Spleen (tissue), 11 donors: ENCODE results near the gene MICAL2. TPM values are rescaled to one million over a fixed set of nuclear protein-coding genes. Genes with fewer than 3 reads are reported as not detected.

ENCODE experiments used
- DNase-seq: peaks from one replicate; pipeline ENCODE4 v3.0.0-alpha.2; 2020
- H3K27ac ChIP-seq, 8 donors: fragments of 200-600 bp; sonication (generic) in 7 of 8; 1 replicate in 4 of 8; 2 replicates in 4 of 8; pipeline versions ENCODE4 v1.5.0 to v1.8.0; 2016 to 2021; ENCODE audit warnings: inconsistent platforms in 4 of 8, mild to moderate bottlenecking in 4 of 8, moderate library complexity in 1 of 8
- H3K27me3 ChIP-seq, 7 donors: fragments of 200-600 bp; sonication (generic) in 6 of 7; replicated peaks in 1 of 7; 1 replicate in 4 of 7; 2 replicates in 3 of 7; pipeline versions ENCODE4 v1.5.0 to v1.8.0; 2016 to 2021; ENCODE audit warnings: inconsistent platforms in 3 of 7, mild to moderate bottlenecking in 1 of 7
- H3K36me3 ChIP-seq, 6 donors: fragments of 200-600 bp; sonication (generic) in 5 of 6; 1 replicate in 4 of 6; 2 replicates in 2 of 6; pipeline versions ENCODE4 v1.5.0 to v1.8.0; 2016 to 2021; ENCODE audit warnings: inconsistent platforms in 2 of 6
- H3K4me1 ChIP-seq, 6 donors: fragments of 200-600 bp; sonication (generic) in 5 of 6; 1 replicate in 3 of 6; 2 replicates in 3 of 6; pipeline versions ENCODE4 v1.5.0 to v1.8.0; 2016 to 2021; ENCODE audit warnings: inconsistent platforms in 3 of 6
- H3K4me3 ChIP-seq, 8 donors: fragments of 200-600 bp; sonication (generic) in 7 of 8; 1 replicate in 4 of 8; 2 replicates in 4 of 8; pipeline versions ENCODE4 v1.5.0 to v1.8.0; 2016 to 2021; ENCODE audit warnings: inconsistent platforms in 4 of 8, mild to moderate bottlenecking in 4 of 8, moderate library complexity in 2 of 8
- H3K9me3 ChIP-seq, 8 donors: fragments of 200-600 bp; sonication (generic) in 7 of 8; 1 replicate in 4 of 8; 2 replicates in 4 of 8; pipeline versions ENCODE4 v1.5.0 to v1.8.0; 2016 to 2021; ENCODE audit warnings: inconsistent platforms in 4 of 8
- POLR2A ChIP-seq, 3 donors: fragments of 450-650 bp; IDR thresholded peaks; one replicate each; pipeline ENCODE4 v1.5.1; 2017; ENCODE audit warnings: antibody characterized with exemption in 3 of 3, mild to moderate bottlenecking in 1 of 3
- POLR2AphosphoS5 ChIP-seq, 3 donors: sonication (generic); formaldehyde crosslinking; IDR thresholded peaks; one replicate each; pipeline ENCODE4 v1.5.1; 2017; ENCODE audit warnings: antibody characterized with exemption in 3 of 3
- WGBS, 5 donors: extraction: QIAGEN DNeasy Blood & Tissue Kit in 3 of 5; methylation state at CpG; one replicate each; pipeline versions ENCODE4 v1.1.5 to v1.1.7; 2013 to 2018; 5-methylcytosine and 5-hydroxymethylcytosine counted together
- intact Hi-C: fragments of 100-400 bp; cut with DNase I; formaldehyde crosslinking; loops from one replicate; pipeline ENCODE4 v1.15.0; 2023; ENCODE audit warnings: low total_unique reads
- polyA plus RNA-seq, 3 donors: library from polyadenylated mRNA; stranded (reverse); fragments of 200-250 nt; gene quantifications; one replicate each; pipeline ENCODE4 v1.2.1, GENCODE V29; 2013
- total RNA-seq, 7 donors: library from RNA; depleted of rRNA in 3 of 7; stranded (reverse); fragments of >200 nt in 3 of 7; fragmentation: NEBNext Ultra II Directional in 4 of 7; extraction: Animal tissue kit (Norgen Biotek cat#: 25700) in 4 of 7; gene quantifications; one replicate each; pipeline versions ENCODE4 v1.1.0 to v1.2.1, GENCODE V29; 2016 to 2021
- TF ChIP-seq, protein P1 (sequence below), 11 experiments: fragments of 200-600 bp in 7 of 11; fragments of 450-650 bp in 4 of 11; sonication (generic) in 4 of 11; IDR thresholded peaks in 8 of 11; conservative IDR thresholded peaks in 3 of 11; 1 replicate in 7 of 11; 2 replicates in 4 of 11; pipeline versions ENCODE4 v1.4.0 to v1.8.0; 2016 to 2021; ENCODE audit warnings: antibody characterized with exemption in 11 of 11, inconsistent platforms in 4 of 11, mild to moderate bottlenecking in 1 of 11
- donor health status: healthy with polysubstance abuse.
- donor health status: DM: no; HTN: no; CAD: no; lungs with moderate emphysema.
- donor health status: DM: no; HTN: no; CAD: no.
- donor health status: Bipolar disorder and iron deficiency.
- donor health status: healthy.
- donor health status: DM: no; HTN: no; CAD: no.
- donor health status: DM: yes; HTN: yes; CAD: no.

MICAL2 gene
- total and polyA plus RNA-seq, 10 donors, result 1.9 to 50.8 (median 32.3) TPM

DNA sequence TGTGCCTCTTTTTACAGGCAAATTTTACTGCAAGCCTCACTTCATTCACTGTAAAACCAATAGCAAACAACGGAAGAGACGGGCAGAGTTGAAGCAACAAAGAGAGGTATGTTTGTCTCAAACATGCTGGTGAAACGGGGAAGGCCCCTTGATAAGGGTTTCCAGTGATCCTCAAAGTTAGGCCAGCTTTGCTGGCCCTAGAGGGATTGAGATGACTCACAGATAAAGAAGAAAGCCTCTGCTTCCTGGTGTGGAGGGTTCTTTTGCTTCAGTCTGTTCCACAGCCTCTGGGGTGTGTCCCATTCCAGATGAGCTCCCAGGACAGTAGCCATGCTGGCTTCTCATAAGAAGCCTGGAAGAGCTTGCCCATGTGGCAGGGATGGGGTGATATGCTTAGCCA, 148.1 kb downstream of the MICAL2 start:
- 88 to 95% (median 93%) methylated on average over 3 of the region's 3 CpGs for WGBS, 5 donors
- H3K27ac ChIP-seq, result no peak overlapping the region
- peaks cover 0 to 74% (median 4%) of the 10 kb centered on the region in 6 donors for H3K36me3 ChIP-seq

DNA sequence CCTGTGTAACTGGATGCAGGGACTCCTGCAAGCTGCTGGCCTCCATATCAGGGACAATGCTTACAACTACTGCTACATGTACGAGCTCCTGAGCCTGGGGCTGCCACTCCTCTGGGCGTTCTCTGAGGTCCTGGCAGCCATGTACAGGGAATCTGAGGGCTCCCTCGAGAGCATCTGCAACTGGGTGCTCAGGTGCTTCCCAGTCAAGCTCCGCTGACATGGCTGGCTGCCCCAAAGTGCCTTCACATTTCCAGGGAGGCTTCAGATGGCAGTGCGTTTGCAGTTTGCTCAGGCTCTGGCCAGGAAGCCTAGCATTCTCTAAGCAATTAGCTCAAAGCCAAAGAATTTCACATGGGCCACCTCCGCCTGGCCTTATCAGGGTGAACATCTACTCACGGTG, 149.6 kb downstream of the MICAL2 start:
- Histone ChIP-seq H3K9me3 (no peaks in the 10 kb centered on the region), H3K27ac (no peak overlapping the region), H3K36me3 (peaks cover 0 to 74% (median 4%) of the 10 kb centered on the region in 6 donors), H3K4me1 (no peaks in the 10 kb centered on the region), H3K27me3 (no peaks in the 10 kb centered on the region), H3K4me3 (no peak overlapping the region)
- WGBS, 5 donors, result 82 to 97% (median 93%) methylated on average over 6 to 7 of the region's 7 CpGs
- intact Hi-C loops, result no loop called here
- no peak for TF ChIP-seq POLR2AphosphoS5 (IDR thresholded peaks at IDR 0.05)
- TF ChIP-seq, protein P1, sequence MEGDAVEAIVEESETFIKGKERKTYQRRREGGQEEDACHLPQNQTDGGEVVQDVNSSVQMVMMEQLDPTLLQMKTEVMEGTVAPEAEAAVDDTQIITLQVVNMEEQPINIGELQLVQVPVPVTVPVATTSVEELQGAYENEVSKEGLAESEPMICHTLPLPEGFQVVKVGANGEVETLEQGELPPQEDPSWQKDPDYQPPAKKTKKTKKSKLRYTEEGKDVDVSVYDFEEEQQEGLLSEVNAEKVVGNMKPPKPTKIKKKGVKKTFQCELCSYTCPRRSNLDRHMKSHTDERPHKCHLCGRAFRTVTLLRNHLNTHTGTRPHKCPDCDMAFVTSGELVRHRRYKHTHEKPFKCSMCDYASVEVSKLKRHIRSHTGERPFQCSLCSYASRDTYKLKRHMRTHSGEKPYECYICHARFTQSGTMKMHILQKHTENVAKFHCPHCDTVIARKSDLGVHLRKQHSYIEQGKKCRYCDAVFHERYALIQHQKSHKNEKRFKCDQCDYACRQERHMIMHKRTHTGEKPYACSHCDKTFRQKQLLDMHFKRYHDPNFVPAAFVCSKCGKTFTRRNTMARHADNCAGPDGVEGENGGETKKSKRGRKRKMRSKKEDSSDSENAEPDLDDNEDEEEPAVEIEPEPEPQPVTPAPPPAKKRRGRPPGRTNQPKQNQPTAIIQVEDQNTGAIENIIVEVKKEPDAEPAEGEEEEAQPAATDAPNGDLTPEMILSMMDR (IDR thresholded peaks at IDR 0.05 in 8 of 11, conservative IDR thresholded peaks at IDR 0.05 in 3 of 11), result no peak
- no peak for TF ChIP-seq POLR2A (IDR thresholded peaks at IDR 0.05)
- DNase-seq, result no peak

More for the DNA sequence above, 148.1 kb downstream of the MICAL2 start:
- no peaks in the 10 kb centered on the region for H3K27me3 ChIP-seq
- H3K4me3 ChIP-seq, result no peak overlapping the region
- no peak for DNase-seq
- intact Hi-C loops, result no loop called here
- H3K9me3 ChIP-seq, result no peaks in the 10 kb centered on the region
- TF ChIP-seq, protein P1 (IDR thresholded peaks at IDR 0.05 in 8 of 11, conservative IDR thresholded peaks at IDR 0.05 in 3 of 11), result no peak
- no peak for TF ChIP-seq POLR2A (IDR thresholded peaks at IDR 0.05)
- no peak for TF ChIP-seq POLR2AphosphoS5 (IDR thresholded peaks at IDR 0.05)
- H3K4me1 ChIP-seq, result no peaks in the 10 kb centered on the region

DNA sequence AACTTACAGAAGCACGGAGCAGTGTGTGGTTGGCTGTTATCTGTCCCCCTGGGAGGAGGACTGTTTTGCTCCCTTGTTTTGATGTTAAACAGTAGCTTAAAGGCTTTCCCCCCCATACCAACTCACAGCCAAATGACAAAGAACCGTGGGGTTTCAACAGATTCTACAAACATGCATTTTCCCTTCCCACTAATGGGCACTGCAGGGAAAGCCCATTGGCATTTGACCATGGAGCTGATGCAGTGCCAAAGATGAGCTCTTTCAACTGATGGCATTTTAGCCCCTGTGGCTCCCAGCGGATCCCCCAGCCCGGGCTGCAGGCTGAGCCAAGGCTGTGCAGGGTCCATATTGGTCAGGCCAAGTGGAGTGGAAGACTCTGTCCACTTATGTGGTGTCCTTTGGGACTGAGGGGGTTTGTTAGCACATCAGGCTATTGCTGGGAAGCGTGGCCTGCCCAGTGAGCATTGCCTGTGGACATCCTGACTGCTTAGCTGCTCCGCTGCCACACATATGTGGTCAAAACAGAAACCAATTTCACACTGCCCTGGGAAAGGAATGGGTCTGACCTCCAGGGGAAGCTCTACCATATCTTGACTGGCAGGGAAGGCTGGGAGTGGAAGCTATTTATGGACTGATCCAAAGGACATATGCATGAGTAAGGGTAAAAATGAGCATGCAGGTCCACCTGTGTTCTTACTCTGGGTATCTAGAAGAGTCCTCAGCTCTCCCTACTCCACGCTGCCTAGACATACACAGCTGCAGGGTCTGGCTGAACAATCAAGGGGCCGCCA, 150.5 kb downstream of the MICAL2 start:
- TF ChIP-seq, protein P1 (IDR thresholded peaks at IDR 0.05 in 8 of 11, conservative IDR thresholded peaks at IDR 0.05 in 3 of 11), result no peak
- no peak for TF ChIP-seq POLR2A (IDR thresholded peaks at IDR 0.05)
- TF ChIP-seq POLR2AphosphoS5 (IDR thresholded peaks at IDR 0.05), result no peak
- intact Hi-C loops, result no loop called here
- Histone ChIP-seq H3K36me3 (peaks cover 0 to 70% (median 4%) of the 10 kb centered on the region in 6 donors), H3K4me1 (no peaks in the 10 kb centered on the region), H3K4me3 (no peak overlapping the region), H3K9me3 (no peaks in the 10 kb centered on the region), H3K27me3 (no peaks in the 10 kb centered on the region), H3K27ac (no peak overlapping the region)
- DNase-seq, result no peak
- WGBS, 5 donors, result 75 to 94% (median 91%) methylated on average over 7 to 8 of the region's 8 CpGs

DNA sequence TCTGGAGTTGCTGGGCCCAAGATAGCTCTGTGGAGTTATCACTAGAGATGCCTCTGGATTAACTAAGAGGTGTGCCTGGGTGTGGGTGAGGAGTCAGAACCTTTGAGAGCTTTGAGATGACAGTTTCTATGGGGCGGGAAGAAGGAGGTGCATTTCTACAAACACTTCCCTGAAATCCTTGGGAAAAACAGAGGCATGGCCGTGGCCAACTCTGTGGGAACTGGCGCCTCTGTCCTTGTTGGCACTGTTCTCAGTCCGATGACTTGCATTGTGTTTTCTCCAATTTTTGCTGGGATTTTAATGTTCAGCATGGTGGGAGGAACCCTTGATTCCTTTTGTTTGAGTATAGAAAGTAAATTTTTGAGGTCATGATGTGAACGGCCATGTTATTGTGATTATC, 151.2 kb downstream of the MICAL2 start:
- Histone ChIP-seq H3K4me1 (no peaks in the 10 kb centered on the region), H3K9me3 (no peaks in the 10 kb centered on the region), H3K27me3 (no peaks in the 10 kb centered on the region), H3K4me3 (no peak overlapping the region), H3K27ac (no peak overlapping the region), H3K36me3 (peaks cover 0 to 66% (median 4%) of the 10 kb centered on the region in 6 donors)
- intact Hi-C loops, result no loop called here
- WGBS, 5 donors, result 89 to 97% (median 96%) methylated on average over 5 of the region's 5 CpGs
- no peak for DNase-seq
- TF ChIP-seq POLR2AphosphoS5 (IDR thresholded peaks at IDR 0.05) (no peak), POLR2A (IDR thresholded peaks at IDR 0.05) (no peak)
- TF ChIP-seq, protein P1 (IDR thresholded peaks at IDR 0.05 in 8 of 11, conservative IDR thresholded peaks at IDR 0.05 in 3 of 11), result no peak
